NCI-H446 (cell line): ENCODE data around the gene RPRD1A.
"Not testable (repeated sequence)": the region's sequence is repeated elsewhere in the genome, so short reads cannot be mapped to it uniquely, and the experiment has no call there.

Experiments
- DNase-seq, 2 experiments: peaks; one replicate each; lab custom pipeline; 2025; lab: John Stamatoyannopoulos, UW

The RPRD1A gene

DNA sequence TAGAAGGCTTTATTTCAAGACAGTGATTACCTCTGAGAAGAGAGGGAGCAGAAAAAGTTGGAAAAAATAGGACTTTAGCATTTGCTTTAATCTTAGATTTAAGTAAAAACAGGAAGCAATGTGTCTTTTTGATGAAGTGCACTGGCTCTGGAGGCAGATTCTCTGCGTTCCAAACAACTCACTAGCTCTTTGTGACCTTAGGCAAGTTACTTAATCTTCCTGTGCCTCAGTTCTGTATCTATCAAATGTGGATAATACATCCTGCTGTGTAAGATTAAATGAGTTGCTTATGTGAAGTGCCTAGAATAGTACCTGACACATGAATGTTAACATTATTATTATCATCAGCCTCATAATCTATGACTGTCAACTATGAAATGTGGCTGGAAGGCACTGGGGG, 42.3 kb downstream of the RPRD1A start:
- DNase-seq: no peak

DNA sequence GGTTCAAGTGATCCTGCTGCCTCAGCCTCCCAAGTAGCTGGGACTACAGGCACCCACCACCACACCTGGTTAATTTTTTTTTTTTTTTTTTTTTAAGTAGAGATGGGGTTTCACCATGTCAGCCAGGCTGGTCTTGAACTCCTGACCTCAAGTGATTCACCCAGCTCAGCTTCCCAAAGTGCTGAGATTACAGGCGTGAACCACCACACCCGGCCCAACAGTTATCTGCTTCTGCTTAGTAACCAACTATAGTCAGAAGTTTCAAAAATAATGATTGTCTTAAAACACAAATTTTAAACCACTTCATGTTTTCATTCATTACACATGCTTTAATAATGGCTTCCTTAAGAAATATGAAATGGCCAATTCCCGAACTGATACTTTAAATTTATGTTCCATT, 43.1 kb downstream of the RPRD1A start:
- DNase-seq: not testable (repeated sequence)

DNA sequence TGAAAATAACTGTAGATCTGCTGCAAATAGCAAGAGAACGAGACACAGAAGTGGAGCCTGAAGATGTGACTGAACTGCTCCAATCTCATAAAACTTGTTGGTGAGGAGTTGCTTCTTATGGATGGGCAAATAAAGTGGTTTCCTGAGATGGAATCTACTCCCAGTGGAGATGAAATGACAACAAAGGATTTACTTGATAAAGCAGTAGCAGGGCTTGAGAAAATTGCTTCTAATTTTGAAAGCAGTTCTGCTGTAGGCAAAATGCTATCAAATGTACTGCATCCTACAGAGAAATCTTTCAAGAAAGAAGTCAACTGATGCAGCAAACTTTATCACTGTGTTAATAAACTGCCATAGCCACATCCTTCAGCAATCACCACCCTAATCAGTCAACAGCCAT, 44.0 kb downstream of the RPRD1A start:
- no peak for DNase-seq

DNA sequence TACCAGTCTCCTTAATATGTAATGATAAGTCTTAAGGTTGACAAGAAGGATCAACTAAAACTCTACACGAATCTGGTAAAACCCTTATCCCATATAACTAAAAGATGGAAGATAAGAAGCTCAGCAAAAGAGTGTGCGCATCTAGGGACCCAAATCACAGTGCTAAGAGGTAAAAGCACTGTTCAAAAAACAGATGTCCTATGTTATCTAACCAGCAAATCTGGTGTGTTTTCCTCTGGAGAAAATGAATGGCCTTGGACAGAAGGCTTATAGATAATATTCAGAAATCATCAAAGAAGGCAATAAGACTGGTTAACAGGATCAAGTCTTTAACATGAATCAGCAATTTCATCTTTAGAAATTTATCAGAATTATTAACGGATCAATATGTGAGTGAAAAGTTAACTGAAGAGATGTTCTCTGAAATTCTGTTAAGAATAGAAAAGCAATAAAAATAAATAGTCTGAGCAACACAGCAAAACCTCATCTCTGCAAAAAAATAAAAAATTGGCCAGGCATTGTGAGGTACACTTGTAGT, 47.1 kb downstream of the RPRD1A start:
- DNase-seq: no peak

DNA sequence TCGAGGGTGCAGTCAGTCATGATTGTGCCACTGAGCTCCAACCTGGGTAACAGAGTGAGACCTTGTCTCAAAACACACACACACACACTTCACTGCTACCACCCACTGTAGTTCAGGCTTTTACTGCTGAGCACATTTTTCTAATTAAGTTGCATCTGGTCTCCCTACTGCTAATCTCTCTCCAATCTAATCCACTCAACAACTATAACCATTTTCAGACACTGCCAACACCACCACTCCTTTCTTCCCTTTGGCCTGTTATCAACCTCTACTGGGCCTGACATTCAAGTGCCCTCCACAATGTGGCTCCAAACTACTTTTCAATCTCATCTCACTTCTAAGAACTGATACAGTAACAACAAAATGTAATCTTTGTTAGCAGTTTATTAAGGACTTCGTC, 50.1 kb downstream of the RPRD1A start:
- DNase-seq: no peak

DNA sequence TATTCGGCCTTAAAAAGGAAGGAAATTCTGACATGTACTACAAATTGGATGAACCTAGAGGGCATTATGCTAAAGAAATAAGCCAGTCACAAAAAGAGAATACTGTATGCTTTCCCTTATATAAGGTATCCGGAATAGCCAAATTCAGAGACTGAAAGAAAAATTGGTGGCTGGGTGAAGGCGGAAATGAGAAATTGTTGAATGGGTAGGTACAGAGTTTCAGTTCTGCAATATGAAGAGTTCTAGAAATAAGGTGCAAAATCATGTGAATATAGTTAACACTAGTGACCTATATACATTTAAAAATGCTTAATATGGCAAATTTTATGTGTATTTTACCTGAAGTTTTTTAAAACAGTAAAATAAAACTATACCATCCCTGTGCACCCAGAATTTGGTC, 51.7 kb downstream of the RPRD1A start:
- DNase-seq: no peak

DNA sequence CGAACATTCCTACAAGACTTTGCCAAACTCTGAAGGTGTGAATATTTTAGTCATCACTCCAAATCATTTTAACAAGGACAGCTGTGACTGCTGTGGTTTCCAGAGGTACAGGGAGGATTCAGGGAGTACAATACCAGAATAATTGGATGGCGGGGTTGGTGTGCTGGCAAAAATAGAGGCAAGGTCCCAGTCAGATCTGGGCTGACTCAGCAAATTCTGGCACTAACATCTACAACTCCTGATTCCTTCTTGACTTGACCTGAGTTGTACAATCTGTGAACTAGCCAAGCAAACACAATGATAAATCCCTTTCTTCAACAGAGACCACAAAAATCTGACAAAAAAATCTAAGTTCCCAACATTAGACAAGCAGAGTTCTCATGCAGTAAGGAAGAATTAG, 54.5 kb downstream of the RPRD1A start:
- no peak for DNase-seq

DNA sequence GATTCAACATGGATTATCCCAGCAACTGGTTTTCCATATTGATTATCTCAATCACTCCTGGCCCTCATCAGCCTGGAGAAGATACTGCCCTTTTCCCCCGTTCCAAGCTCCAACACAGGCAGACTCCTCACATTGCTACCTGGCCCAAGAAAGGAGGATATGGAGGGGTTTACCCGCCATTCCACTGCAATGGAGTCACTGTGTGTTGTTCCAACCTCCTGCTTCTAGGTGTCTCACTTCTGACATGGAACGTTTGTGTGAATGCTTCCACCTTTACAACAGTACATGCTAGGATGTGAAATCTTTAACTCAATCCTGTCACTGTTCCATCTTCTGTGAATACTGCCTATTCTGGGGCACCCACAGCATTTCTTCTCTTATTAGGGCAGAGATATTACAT, 58.1 kb downstream of the RPRD1A start:
- no peak for DNase-seq

DNA sequence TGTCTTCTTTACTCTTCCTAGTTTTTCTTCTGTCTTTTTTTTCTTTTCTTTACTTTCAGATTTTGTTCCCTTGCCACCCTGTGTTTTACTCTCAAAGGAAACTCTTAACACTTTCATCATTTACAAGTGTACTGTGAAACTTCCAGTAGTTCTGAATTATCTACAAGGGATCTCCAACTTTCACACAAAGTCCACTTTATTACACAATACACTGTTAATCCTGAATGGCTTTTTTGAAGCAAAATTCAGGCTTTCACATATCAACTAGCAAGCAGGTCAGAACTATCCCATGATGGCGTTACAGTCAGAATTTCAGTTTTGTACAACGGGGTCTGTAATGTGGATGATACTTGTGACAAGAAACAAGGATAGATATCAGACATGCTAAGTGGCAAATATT, 60.4 kb downstream of the RPRD1A start:
- DNase-seq: no peak

DNA sequence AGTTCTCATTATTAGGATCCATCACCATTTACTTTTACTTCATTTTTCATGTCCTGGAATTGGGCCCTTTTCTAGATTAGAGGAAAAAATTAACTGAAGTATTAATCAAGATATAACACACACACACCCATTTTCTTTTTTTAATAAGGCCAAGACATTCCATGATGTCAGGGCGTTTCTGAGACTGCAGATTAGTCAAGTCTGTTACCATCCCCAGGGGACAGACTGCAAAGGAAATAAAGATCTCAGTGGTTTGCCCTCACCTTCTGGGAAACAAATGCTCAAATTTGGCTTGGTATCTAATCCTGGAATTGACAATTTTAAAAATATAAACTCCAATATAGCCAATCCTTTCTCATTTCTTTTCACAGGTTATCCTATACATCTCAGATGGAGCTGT, 67.4 kb downstream of the RPRD1A start:
- no peak for DNase-seq

DNA sequence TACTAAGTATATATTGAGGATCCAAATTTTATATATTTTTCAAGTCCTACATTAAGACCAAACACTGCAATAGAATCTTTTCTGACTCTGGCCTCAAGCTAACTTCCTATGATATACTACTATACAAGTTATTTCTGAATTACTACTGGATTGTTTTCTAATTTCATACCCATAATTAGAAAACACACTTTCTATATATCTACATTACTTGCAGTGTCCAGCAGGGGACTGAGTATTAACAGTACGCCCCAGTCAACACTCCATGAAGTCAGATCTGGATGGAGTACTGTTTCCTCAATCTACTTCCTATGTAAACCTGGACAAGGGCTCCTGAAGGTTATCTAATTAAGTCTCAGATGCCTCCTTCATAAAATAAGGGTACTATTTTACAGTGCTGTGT, 68.4 kb downstream of the RPRD1A start:
- DNase-seq: no peak

DNA sequence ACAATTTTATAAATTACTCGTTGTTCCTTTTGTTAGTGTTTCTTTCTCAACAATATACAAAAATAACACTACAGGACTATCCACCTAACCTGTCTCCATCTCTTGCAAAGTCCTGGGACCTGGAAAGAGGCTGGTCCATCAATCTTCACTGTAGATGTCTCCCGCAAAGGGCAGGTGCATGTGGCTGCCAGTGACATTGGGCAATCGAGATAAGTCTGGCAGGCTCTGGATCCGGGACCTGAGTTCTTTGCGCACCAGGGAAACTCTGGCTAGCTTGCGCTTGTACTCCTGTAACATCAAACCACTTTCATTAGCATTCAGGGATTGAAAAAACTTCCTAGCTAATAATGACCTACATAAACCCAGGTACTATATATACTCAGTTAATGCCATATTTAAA, 74.3 kb downstream of the RPRD1A start:
- DNase-seq: no peak

DNA sequence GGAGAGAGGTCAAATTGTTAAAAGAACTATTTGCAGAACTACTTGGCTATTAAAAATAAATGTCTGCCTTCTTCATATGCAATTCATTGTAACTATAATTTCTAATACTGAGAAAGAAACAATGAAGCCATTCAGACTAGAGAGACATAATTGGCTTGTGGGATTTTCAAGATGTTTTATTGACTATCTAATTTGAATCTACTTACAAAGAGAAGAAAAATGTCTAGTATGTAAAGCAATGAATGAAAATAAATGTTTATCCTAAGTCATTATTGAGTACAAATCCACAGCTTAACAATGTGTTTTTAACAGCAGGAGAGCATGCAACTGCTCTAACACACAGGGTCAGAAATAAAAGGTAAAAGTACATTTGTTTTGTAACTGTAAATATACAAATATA, 75.7 kb downstream of the RPRD1A start:
- no peak for DNase-seq

DNA sequence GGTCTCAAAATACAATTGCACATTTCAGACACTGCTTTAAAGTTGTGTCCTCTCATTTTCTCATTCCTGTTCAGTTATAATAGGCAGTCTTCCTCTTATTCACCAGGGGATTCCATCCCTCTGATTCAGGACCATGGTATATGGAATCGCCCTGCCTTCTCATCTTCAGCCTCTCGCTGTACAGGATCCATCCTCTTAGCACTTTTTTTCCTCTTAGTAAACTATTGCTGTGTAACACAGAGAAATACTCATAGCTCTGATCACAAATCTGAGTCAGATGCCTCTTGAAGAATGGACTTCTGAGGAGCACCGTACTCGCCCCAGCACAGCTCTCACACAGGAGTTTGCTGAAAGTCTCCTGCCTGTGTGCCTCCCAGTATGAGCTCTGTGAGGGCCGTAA, 83.5 kb downstream of the RPRD1A start:
- DNase-seq: no peak

DNA sequence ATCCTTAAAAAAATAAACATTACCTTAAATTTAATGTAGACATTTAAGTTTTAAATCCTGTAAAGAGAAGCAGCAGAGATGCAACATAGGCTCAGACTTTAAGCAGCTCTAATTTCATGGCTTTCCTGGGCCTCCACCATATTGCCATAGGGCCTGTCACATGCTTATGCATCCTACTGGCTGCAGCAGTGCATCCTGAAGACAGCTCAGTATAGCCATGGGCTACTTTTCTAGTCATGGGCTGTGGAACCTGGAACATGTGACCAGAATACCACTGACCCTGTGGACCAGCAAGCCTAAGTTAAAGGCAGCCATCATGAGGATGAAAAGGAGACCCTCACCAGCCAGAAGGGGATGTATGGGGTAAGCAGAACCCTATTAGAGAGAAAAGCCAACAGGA, 84.2 kb downstream of the RPRD1A start:
- DNase-seq: no peak

DNA sequence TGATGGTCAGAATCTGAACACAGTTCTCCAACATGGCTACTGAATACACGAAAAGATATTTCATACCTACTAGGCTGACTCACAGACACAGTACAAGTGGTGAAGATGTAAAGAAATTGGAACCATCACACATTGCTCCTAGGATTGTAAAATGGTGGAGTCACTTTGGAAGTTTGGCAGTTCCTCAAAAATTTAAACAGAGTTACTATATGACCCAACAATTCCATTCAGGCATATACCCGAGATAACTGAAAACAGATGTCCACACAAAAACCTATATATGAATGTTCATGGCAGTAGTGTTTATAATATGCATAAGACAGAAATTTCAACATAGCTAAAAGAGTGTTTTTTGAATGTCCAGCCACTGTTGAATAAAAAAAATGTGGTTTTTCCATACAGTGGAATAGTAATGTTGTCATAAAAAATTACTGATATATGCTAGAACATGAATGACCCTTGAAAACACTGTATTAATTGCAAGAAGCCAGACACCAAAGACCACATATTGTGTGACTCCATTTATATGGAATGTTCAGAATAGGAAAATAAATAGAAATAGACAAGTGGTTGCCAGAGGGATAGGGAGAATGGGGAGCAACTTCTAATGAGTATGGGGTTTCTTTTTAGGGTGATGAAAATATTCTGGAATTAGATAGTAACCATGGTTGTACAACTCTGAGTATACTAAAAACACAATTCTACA, 84.8 kb downstream of the RPRD1A start:
- DNase-seq: no peak

DNA sequence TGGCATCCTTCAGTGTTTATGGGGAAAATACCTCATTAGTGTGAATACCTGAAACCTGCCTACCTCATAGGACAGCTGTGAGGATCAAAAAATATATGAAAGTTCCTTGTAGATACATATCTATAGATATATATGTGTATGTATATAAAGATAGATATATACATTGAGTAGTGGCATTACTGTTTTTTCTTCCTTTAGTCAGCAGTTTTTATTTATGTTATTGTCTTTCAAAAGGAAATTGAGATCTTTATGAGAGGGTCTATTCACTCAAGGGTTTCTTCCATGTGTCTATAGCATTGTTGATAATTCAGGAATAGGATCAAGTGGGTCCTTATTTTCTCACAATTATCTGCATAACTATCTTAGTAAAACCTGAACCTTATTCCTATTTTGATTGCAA, 88.2 kb downstream of the RPRD1A start:
- no peak for DNase-seq

DNA sequence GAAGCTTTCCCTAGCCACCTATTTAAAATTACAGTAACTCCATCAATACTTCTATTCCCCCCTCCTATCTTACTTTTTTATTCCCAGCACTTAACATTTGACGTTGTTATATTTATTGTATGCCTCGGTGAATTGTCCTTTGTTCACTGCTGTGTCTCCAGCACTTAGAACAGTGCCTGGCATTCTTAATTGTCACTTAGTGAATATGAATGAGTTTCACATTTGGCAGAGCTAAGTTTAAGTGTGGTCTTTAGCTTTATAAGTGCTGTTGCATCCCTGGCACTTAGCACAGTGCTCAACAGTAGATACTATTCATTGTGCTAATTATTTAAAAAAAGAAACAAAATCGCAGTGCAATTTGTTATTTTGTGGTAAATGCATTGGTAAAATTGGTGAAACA, 93.2 kb downstream of the RPRD1A start:
- no peak for DNase-seq

DNA sequence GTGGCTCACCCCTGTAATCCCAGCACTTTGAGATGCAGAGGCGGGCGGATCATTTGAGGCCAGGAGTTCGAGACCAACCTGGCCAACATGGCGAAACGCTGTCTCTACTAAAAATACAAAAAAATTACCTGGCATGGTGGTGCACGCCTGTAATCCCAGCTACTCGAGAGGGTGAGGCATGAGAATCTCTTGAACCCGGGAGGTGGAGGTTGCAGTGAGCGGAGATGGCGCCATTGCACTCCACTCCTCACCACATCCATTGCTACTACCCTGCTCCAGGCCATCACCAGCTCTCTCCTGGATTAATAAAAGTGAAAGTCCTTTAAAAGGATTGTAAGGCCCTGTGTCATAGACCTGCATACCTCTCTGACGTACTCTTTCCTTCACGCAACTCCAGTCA, 93.7 kb downstream of the RPRD1A start:
- DNase-seq: no peak

DNA sequence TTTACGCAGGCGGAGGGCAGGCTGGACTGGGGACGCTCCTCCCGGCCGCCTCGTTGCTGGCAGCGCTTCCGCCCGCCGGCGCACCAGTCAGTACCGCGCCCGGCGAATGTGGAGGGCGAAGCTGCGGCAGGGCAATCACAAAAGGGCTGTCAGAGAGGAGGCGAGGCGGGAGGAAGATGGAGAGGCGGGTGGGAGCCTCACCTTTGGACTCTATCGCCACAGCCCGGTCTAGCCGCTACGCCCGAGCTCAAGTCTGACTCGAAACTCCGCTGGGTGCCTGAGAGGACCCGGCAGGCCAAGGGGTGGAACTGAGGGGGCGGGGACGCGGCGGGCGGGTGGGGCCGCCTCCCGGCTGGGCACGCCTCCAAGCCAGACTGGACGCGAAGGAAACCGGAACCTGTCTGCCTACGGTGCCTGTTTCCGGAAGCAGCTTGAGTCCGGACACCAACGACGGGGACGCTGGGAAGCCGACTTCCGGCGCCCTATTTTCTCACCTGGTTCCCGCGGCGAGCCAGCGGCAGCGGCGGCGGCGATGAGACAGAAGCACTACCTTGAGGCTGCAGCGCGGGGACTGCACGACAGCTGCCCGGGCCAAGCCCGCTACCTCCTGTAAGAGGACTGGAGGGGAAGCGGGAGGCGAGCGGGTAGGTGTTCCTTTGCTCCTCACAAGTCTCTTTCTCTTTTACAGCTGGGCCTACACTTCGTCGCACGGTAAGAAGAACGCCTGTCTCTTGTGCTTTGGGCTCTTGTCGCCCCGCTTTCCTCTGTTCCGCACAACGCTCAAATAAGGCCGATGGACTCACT, 95.0 kb downstream of the RPRD1A start, which contains the start of gene RMP24:
Gene RMP24 (plus strand): TSS at position 483 of the 804 bp plus-strand sequence.
- peak; percentile 76 to 97 for DNase-seq

DNA sequence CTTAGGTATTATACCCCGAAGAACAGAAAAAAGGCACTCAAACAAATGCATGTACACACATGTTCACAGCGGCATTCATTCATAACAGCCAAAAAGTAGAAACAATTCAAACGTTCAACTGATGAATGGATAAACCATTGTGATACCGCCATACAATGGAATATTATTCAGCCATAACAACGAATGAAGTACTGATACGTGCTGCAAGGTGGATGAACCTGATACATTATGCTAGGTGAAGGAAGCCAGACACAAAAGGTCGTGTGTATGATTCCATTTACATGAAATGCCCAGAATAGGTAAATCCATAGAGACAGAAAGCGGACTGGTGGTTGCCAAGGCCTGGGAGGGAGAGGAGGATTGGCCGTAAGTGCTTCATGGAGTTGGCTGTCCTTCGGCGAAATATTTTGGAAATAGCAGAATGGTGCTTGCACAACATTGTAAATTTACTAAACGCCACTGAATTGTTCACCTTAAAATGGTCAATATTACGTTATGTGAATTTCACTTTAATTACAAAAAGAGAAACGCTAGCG, 95.6 kb downstream of the RPRD1A start:
- no peak for DNase-seq

DNA sequence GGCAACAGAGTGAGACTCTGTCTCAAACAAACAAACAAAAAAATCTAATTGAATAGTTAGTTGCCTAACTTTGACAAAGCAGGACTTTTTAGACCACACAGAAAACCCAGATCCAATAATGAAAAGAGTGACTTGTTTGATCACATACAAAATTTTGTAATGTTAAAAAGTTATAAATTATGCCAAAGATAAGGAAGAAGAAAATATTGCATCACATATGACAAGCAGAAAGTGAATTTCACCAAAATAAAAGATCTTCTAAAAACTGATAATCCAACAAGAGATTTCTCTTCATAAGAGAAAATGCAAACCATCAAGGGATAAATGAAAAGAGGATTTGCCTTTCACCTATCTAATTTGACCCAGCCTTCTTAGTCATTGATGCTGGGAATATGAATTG, 97.7 kb downstream of the RPRD1A start:
- no peak for DNase-seq

DNA sequence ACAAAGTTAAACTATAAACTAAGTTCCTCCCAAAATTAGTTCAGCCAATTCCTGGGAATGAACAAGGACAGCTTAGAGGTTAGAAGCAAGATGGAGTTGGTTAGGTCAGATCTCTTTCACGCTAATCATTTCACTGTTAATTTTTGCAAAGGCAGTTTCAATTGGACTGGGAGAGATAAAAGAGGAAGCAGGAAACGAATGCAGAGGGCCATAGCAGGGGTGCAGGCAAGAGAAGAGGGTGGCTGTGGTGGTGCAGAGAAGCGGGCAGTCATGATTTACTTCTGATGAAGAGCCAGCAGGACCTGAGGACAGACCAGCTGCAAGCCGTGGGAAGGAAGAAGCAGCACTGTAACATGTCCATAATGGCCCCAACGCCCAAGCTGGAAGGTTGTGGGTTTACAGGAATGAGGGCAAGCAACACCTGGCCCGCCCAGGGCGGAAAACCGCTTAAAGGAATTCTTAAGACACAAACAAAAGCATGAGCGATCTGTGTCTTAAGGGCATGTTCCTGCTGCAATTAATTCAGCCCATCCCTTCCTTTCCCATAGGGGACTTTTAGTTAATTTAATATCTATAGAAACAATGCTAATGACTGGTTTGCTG, 99.0 kb downstream of the RPRD1A start:
- DNase-seq: no peak
